GM23248 (cell line): ENCODE results near the gene CLCN6. TPM values are rescaled to one million over a fixed set of nuclear protein-coding genes. Genes with fewer than 3 reads are reported as not detected.

Experiments used
- DNase-seq: peaks from one replicate; pipeline ENCODE4 v3.0.0-alpha.2; 2015
- H2AFZ ChIP-seq: fragments of 200-600 bp; sonication (generic); 2 replicates; pipeline ENCODE4 v1.6.1; 2016; ENCODE audit warnings: antibody characterized with exemption
- H3F3A ChIP-seq: fragments of 200-600 bp; sonication (generic); 2 replicates; pipeline ENCODE4 v1.6.1; 2016; ENCODE audit warnings: mild to moderate bottlenecking, antibody characterized with exemption, mixed run types; ENCODE audit not compliant: insufficient read depth
- H3K27ac ChIP-seq: fragments of 200-600 bp; sonication (generic); 2 replicates; pipeline ENCODE4 v1.5.1; 2016; ENCODE audit warnings: mild to moderate bottlenecking
- H3K27me3 ChIP-seq: fragments of 200-600 bp; sonication (generic); replicated peaks from 2 replicates; pipeline ENCODE4 v1.6.1; 2016; ENCODE audit warnings: mild to moderate bottlenecking; ENCODE audit not compliant: insufficient read depth
- H3K36me3 ChIP-seq: fragments of 200-600 bp; sonication (generic); 2 replicates; pipeline ENCODE4 v1.6.1; 2016; ENCODE audit warnings: low read depth, mild to moderate bottlenecking
- H3K4me1 ChIP-seq: fragments of 200-600 bp; sonication (generic); 2 replicates; pipeline ENCODE4 v1.6.1; 2016; ENCODE audit warnings: mild to moderate bottlenecking; ENCODE audit not compliant: insufficient read depth
- H3K4me2 ChIP-seq: fragments of 200-600 bp; sonication (generic); one replicate; pipeline ENCODE4 v1.6.1; 2016; ENCODE audit warnings: mild to moderate bottlenecking; ENCODE audit not compliant: unreplicated experiment
- H3K4me3 ChIP-seq: fragments of 200-600 bp; sonication (generic); 2 replicates; pipeline ENCODE4 v1.5.1; 2016; ENCODE audit warnings: mild to moderate bottlenecking
- H3K79me2 ChIP-seq: fragments of 200-600 bp; sonication (generic); 2 replicates; pipeline ENCODE4 v1.6.1; 2016; ENCODE audit warnings: mild to moderate bottlenecking; ENCODE audit not compliant: insufficient read depth
- H3K9ac ChIP-seq: fragments of 200-600 bp; sonication (generic); 2 replicates; pipeline ENCODE4 v1.6.1; 2016; ENCODE audit warnings: mild to moderate bottlenecking
- H3K9me2 ChIP-seq: fragments of 200-600 bp; sonication (generic); 2 replicates; pipeline ENCODE4 v1.6.1; 2016; ENCODE audit warnings: mixed run types, mild to moderate bottlenecking, moderate library complexity; ENCODE audit not compliant: insufficient read depth
- H3K9me3 ChIP-seq: fragments of 200-600 bp; sonication (generic); one replicate; pipeline ENCODE4 v1.6.1; 2017; ENCODE audit warnings: low read depth
- H4K20me1 ChIP-seq: fragments of 200-600 bp; sonication (generic); 2 replicates; pipeline ENCODE4 v1.6.0; 2016; ENCODE audit not compliant: insufficient read depth
- EZH2 ChIP-seq: fragments of 200-600 bp; sonication (generic); IDR thresholded peaks from 2 replicates; pipeline ENCODE4 v1.6.1; 2018; ENCODE audit warnings: antibody characterized with exemption, mild to moderate bottlenecking; ENCODE audit not compliant: insufficient read depth, poor library complexity, severe bottlenecking
- EZH2phosphoT487 ChIP-seq: fragments of 200-600 bp; sonication (generic); IDR thresholded peaks from 2 replicates; pipeline ENCODE4 v1.6.1; 2018; ENCODE audit warnings: antibody characterized with exemption, moderate library complexity, mild to moderate bottlenecking, low read depth; ENCODE audit not compliant: insufficient read depth
- WGBS, 2 experiments: methylation state at CpG; one replicate each; pipeline ENCODE4 v1.1.6; 2015 to 2017; ENCODE audit warnings: low lambda C conversion rate in 2 of 2, low coverage in 1 of 2; ENCODE audit errors: missing lambda C conversion rate in 2 of 2; 5-methylcytosine and 5-hydroxymethylcytosine counted together
- in situ Hi-C: fragments of 300-500 bp; cut with MboI; formaldehyde crosslinking; loops from 2 replicates; pipeline ENCODE4 v1.15.0; 2020
- polyA plus RNA-seq: library from polyadenylated mRNA; unstranded; fragments of >200 nt; fragmentation: Nextera tagmentation; extraction: Ambion mirVana; gene quantifications from 2 replicates; pipeline ENCODE4 v1.2.1, GENCODE V29; 2016
- total RNA-seq: library from RNA; depleted of rRNA; stranded (reverse); fragments of >200 nt; shearing (Covaris generic); gene quantifications from 2 replicates; pipeline ENCODE4 v1.2.3, GENCODE V29; 2014

CLCN6 gene
- total and polyA plus RNA-seq, 2 experiments from 2014 or later: 4.9 to 5.4 TPM

GRCh38 chr1:11769274-11769673, 36.7 kb upstream of the CLCN6 start:
- no peaks in the 10 kb centered on the region for H3K9me3 ChIP-seq
- 64 to 67% methylated on average over 4 of the region's 4 CpGs for WGBS, 2 experiments
- no peaks in the 10 kb centered on the region for H3K36me3 ChIP-seq
- no peaks in the 10 kb centered on the region for H3K79me2 ChIP-seq
- H3K4me3 ChIP-seq: no peak overlapping the region
- no peak overlapping the region for H2AFZ ChIP-seq
- no peak for DNase-seq
- H4K20me1 ChIP-seq: no peaks in the 10 kb centered on the region
- no peak for TF ChIP-seq EZH2
- TF ChIP-seq EZH2phosphoT487: no peak
- no peaks in the 10 kb centered on the region for H3K4me1 ChIP-seq
- no peak overlapping the region for H3K27ac ChIP-seq
- no peaks in the 10 kb centered on the region for H3K9me2 ChIP-seq
- no peak overlapping the region for H3K4me2 ChIP-seq
- H3K9ac ChIP-seq: no peak overlapping the region
- no peaks in the 10 kb centered on the region for H3F3A ChIP-seq
- no peaks in the 10 kb centered on the region for H3K27me3 ChIP-seq
- in situ Hi-C loops: no loop called here

- Histone ChIP-seq H3K27me3 (no peaks in the 10 kb centered on the region), H3K4me3 (no peak overlapping the region), H3K9me2 (no peaks in the 10 kb centered on the region), H2AFZ (no peak overlapping the region), H3K4me1 (no peaks in the 10 kb centered on the region), H3K79me2 (no peaks in the 10 kb centered on the region), H3F3A (no peaks in the 10 kb centered on the region), H3K4me2 (no peak overlapping the region), H3K27ac (no peak overlapping the region), H3K9me3 (no peaks in the 10 kb centered on the region), H4K20me1 (no peaks in the 10 kb centered on the region), H3K36me3 (no peaks in the 10 kb centered on the region), H3K9ac (no peak overlapping the region)
- in situ Hi-C loops: no loop called here
- no peak for DNase-seq
- TF ChIP-seq EZH2phosphoT487: no peak
- no peak for TF ChIP-seq EZH2
These were observed 36.0 kb upstream of the CLCN6 start for GRCh38 chr1:11770011-11770410.

- 63 to 69% methylated on average over 11 of the region's 11 CpGs for WGBS, 2 experiments
- Histone ChIP-seq H3K9me2 (no peaks in the 10 kb centered on the region), H3K9ac (no peak overlapping the region), H3K9me3 (no peaks in the 10 kb centered on the region), H3K36me3 (no peaks in the 10 kb centered on the region), H3F3A (no peaks in the 10 kb centered on the region), H3K4me2 (no peak overlapping the region), H3K4me1 (no peaks in the 10 kb centered on the region), H3K27me3 (no peaks in the 10 kb centered on the region), H4K20me1 (no peaks in the 10 kb centered on the region), H2AFZ (no peak overlapping the region), H3K27ac (no peak overlapping the region), H3K79me2 (no peaks in the 10 kb centered on the region), H3K4me3 (no peak overlapping the region)
- in situ Hi-C loops: no loop called here
- no peak for DNase-seq
- TF ChIP-seq EZH2: no peak
- no peak for TF ChIP-seq EZH2phosphoT487
These were observed 34.4 kb upstream of the CLCN6 start for GRCh38 chr1:11771481-11772043.

- no peaks in the 10 kb centered on the region for H3K27me3 ChIP-seq
- TF ChIP-seq EZH2 (no peak), EZH2phosphoT487 (no peak)
- H3K4me2 ChIP-seq: no peak overlapping the region
- no peak overlapping the region for H3K27ac ChIP-seq
- in situ Hi-C loops: no loop called here
- H3K9me2 ChIP-seq: no peaks in the 10 kb centered on the region
- no peak overlapping the region for H3K9ac ChIP-seq
- H3K36me3 ChIP-seq: no peaks in the 10 kb centered on the region
- H3K79me2 ChIP-seq: no peaks in the 10 kb centered on the region
- no peaks in the 10 kb centered on the region for H3K4me1 ChIP-seq
- H3K4me3 ChIP-seq: no peak overlapping the region
- WGBS, 2 experiments: 44 to 47% methylated on average over 5 of the region's 5 CpGs
- no peak overlapping the region for H2AFZ ChIP-seq
- H3K9me3 ChIP-seq: no peaks in the 10 kb centered on the region
- no peak for DNase-seq
- H4K20me1 ChIP-seq: no peaks in the 10 kb centered on the region
- no peaks in the 10 kb centered on the region for H3F3A ChIP-seq
These were observed 33.5 kb upstream of the CLCN6 start for GRCh38 chr1:11772458-11772857.

GRCh38 chr1:11774753-11775152, 31.2 kb upstream of the CLCN6 start:
- Histone ChIP-seq H3K4me2 (no peak overlapping the region), H2AFZ (no peak overlapping the region), H3K36me3 (no peaks in the 10 kb centered on the region), H3K27ac (no peak overlapping the region), H3K4me3 (no peak overlapping the region), H3K9ac (no peak overlapping the region), H3F3A (no peaks in the 10 kb centered on the region), H3K27me3 (no peaks in the 10 kb centered on the region), H3K9me3 (no peaks in the 10 kb centered on the region), H3K4me1 (no peaks in the 10 kb centered on the region), H4K20me1 (no peaks in the 10 kb centered on the region), H3K9me2 (no peaks in the 10 kb centered on the region), H3K79me2 (no peaks in the 10 kb centered on the region)
- TF ChIP-seq EZH2phosphoT487 (no peak), EZH2 (no peak)
- DNase-seq: no peak
- in situ Hi-C loops: no loop called here
- WGBS, 2 experiments: 72 to 75% methylated on average over 9 of the region's 9 CpGs
